Measurements from ENCODE around the gene MCC. TPM values are rescaled to one million over a fixed set of nuclear protein-coding genes. Genes with fewer than 3 reads are reported as not detected.

The MCC gene
- total RNA-seq, 4 donors from 2014 or later = 17.0 to 24.8 (median 21.0) TPM

DNA sequence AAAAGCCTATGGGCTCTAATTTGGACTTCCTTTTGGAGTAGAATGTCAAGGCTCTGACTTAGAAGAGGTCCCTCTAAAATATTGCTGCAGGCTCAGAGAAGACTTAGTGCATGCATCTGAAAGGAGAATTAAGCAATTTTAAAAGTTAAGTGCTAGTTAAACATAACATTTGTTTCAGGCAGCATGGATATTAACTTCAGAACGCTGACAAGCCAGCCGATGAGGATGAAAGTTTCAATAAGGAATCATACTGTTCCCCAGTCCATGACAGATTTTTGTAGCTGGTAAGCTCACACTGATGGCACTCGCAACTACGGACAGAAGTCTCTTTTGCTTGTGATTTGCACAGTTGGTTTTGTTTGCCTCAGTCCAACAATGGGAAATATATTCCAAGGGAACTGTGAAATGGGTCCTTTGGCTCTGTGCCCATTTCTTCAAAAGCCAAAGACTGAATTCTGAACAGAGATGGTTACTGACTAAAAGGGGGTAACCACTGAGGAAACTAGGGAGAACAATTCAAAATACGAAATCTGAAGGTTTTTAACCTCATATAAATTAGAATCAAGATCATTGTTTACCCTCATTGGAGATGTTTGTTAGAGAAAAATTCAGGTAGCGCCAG is 464.1 kb downstream of the MCC start:
- TF ChIP-seq, protein P1, sequence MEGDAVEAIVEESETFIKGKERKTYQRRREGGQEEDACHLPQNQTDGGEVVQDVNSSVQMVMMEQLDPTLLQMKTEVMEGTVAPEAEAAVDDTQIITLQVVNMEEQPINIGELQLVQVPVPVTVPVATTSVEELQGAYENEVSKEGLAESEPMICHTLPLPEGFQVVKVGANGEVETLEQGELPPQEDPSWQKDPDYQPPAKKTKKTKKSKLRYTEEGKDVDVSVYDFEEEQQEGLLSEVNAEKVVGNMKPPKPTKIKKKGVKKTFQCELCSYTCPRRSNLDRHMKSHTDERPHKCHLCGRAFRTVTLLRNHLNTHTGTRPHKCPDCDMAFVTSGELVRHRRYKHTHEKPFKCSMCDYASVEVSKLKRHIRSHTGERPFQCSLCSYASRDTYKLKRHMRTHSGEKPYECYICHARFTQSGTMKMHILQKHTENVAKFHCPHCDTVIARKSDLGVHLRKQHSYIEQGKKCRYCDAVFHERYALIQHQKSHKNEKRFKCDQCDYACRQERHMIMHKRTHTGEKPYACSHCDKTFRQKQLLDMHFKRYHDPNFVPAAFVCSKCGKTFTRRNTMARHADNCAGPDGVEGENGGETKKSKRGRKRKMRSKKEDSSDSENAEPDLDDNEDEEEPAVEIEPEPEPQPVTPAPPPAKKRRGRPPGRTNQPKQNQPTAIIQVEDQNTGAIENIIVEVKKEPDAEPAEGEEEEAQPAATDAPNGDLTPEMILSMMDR (IDR thresholded peaks at IDR 0.05) = no peak
- no peak for TF ChIP-seq POLR2AphosphoS5 (IDR thresholded peaks at IDR 0.05)
- TF ChIP-seq EP300 (IDR thresholded peaks at IDR 0.05) = no peak
- TF ChIP-seq POLR2A (IDR thresholded peaks at IDR 0.05; ENCODE audit: low read depth) = no peak
- no peak for DNase-seq (ENCODE audit: extremely low spot score)
- Histone ChIP-seq H3K4me3 (no peak overlapping the region), H3K36me3 (peaks cover 0 to 39% (median 37%) of the 10 kb centered on the region in 4 donors), H3K4me1 (no peaks in the 10 kb centered on the region), H3K27me3 (no peaks in the 10 kb centered on the region), H3K9me3 (no peaks in the 10 kb centered on the region), H3K27ac (replicated peaks in 1 of 4) (no peak overlapping the region)
- intact Hi-C loops (cut with DNase I) = no loop called here
- WGBS = 75% methylated on average over 6 of the region's 6 CpGs

DNA sequence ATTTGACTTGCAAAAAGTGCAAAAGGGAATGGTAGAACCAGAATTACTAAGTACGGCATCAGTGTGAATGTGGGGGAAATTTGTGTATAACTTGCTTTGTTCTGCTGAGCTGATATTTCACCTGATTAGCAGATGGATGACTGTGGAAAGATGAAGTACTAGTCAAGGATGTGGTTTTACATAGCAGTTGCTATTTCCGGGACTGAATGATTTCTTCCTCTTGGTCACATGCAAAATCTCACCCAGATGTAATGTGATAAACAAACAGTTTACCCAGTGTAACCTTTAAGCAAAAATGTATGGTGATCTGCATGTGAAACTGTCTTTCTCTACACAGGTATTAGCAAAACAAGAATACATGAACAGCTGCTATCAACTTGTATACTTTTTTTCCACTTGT is 465.6 kb downstream of the MCC start:
- Histone ChIP-seq H3K9me3 (no peaks in the 10 kb centered on the region), H3K27me3 (no peaks in the 10 kb centered on the region), H3K36me3 (peaks cover 0 to 35% (median 29%) of the 10 kb centered on the region in 4 donors), H3K4me3 (no peak overlapping the region), H3K4me1 (no peaks in the 10 kb centered on the region), H3K27ac (replicated peaks in 1 of 4) (no peak overlapping the region)
- intact Hi-C loops (cut with DNase I) = no loop called here
- DNase-seq (ENCODE audit: extremely low spot score) = no peak
- WGBS = 52% methylated on average over 2 of the region's 2 CpGs
- TF ChIP-seq POLR2AphosphoS5 (IDR thresholded peaks at IDR 0.05) (no peak), EP300 (IDR thresholded peaks at IDR 0.05) (no peak), POLR2A (IDR thresholded peaks at IDR 0.05; ENCODE audit: low read depth) (no peak)
- TF ChIP-seq, protein P1 (IDR thresholded peaks at IDR 0.05) = no peak

DNA sequence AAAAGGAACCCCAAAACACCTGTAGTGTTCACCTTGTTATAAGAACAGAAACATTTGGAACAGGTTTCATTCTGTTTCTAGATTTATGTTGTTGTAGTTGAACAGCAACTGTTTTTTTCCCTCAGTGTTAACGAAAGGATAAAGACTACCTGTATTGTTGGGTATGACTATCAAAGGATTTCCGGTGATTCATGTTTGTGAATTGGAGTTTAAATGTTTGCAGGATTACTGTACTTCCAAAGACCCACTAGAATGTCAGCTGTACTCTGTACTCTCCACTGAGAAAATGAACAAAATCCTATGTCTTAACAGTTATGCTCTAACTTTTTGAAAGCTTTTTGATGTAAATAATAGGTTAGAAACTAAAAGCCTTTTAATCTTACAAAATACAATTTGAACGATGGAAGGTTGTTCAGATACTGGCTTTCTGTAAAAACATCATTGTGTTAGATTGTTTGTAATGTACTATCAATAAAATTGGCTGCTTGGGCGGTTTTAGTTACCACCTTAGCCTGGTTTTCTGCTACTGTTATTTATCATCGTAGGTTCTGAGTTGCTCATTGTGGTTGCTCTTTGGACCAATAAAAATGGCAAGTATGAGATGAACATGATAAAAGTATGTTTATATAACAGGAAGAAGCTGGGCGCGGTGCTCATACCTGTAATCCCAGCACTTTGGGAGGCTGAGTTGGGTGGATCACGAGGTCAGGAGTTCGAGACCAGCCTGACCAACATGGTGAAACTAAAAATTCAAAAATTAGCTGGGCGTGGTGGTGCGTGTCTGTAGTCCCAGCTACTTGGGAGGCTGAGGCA is 467.6 kb downstream of the MCC start:
- TF ChIP-seq POLR2A (IDR thresholded peaks at IDR 0.05; ENCODE audit: low read depth) = no peak
- no peak for TF ChIP-seq EP300 (IDR thresholded peaks at IDR 0.05)
- TF ChIP-seq, protein P1 (IDR thresholded peaks at IDR 0.05) = no peak
- no peak for TF ChIP-seq POLR2AphosphoS5 (IDR thresholded peaks at IDR 0.05)
- Histone ChIP-seq H3K4me3 (no peak overlapping the region), H3K36me3 (peaks cover 0 to 19% (median 11%) of the 10 kb centered on the region in 4 donors), H3K27ac (replicated peaks in 1 of 4) (no peak overlapping the region), H3K9me3 (no peaks in the 10 kb centered on the region), H3K27me3 (no peaks in the 10 kb centered on the region), H3K4me1 (no peaks in the 10 kb centered on the region)
- WGBS = 91% methylated on average over 11 of the region's 11 CpGs
- no peak for DNase-seq (ENCODE audit: extremely low spot score)
- intact Hi-C loops (cut with DNase I) = no loop called here

DNA sequence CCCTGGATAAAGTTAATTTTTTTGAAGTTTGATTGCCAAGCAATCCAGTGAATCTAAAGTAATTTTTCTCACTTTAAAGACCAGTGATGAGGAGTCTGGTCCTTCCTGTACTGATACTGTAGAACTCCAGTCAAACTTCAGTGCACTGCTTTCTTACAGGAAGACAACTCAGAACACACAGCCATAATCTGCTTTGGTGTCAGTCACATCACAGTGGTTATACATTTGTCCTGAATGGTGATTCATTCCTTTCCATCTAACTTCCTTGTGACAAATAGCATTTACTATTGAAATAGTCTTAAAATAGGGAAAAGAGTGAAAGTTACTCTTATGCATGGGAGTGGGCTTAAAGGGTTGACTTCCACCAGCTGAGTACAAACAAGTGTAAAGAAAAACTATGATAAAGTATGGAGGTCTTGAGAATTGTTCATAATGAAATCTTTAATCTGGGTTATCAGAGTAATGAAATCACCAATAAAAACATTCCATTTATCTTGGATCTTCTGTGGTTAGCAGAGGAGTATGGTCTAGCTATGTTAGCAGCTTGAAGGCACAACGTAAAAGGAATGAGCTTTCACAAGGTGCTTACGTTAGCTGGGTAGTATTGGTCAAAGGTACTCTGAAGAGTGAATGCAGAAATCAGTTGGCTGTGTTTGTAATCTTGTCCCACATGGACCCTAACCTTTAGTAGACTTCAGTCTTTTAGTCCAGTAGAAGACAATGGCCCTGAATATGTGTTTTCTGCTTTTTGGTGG is 470.2 kb downstream of the MCC start:
- no peak for DNase-seq (ENCODE audit: extremely low spot score)
- no peak for TF ChIP-seq EP300 (IDR thresholded peaks at IDR 0.05)
- TF ChIP-seq, protein P1 (IDR thresholded peaks at IDR 0.05) = no peak
- TF ChIP-seq POLR2AphosphoS5 (IDR thresholded peaks at IDR 0.05) = no peak
- TF ChIP-seq POLR2A (IDR thresholded peaks at IDR 0.05; ENCODE audit: low read depth) = no peak
- WGBS = 95% methylated on average over 2 of the region's 2 CpGs
- Histone ChIP-seq H3K27ac (replicated peaks in 1 of 4) (no peak overlapping the region), H3K4me3 (no peak overlapping the region), H3K9me3 (no peaks in the 10 kb centered on the region), H3K27me3 (no peaks in the 10 kb centered on the region), H3K36me3 (peaks cover 0 to 43% (median 22%) of the 10 kb centered on the region in 4 donors), H3K4me1 (no peaks in the 10 kb centered on the region)
- intact Hi-C loops (cut with DNase I) = no loop called here
